Measurements from ENCODE around the gene CLEC18B. TPM values are rescaled to one million over a fixed set of nuclear protein-coding genes. Genes with fewer than 3 reads are reported as not detected.

Gene CLEC18B
- total RNA-seq, result 0.68 and 2.4 TPM in 2 replicates

DNA sequence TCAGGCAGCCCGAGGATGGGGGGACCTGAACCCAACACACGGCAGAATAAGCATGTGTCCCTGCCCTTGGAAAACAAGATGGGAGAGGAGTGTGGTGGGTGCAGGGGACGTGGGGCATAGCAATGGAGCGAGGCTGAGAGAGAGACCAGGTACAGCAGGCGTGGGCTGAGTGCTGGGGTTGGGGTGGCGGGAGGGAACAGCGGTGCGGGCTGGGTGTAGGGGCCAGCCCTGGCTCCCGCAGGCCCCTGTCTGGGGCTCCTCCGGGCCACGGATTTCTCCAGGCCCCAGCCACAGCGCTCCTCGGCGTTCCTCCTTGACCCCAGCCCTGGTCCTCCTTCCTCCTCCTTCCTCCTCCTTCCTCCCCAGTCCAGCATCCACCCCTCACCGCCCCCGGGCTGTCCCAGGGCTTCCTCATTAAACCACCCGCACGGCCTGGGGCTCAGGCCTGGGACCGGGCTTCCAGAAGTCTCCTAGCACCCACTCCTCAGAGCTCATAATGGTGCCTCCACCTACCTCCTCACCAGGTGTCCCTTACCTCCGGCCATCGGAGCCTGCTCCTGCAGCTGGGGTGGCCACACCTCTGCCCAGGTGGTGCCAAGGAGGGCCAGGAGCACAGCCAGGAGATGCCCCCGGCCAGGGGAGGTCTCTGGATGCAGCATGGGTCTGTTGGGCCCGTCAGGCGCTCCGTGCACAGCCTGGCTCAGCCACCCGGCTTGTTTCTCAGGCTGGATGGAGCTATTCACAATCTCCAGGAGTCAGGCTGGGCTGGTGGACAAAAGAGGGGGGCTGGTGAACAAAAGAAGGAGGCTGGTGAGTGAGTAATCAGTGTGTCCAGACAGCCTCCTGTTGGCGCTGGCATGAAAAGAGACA lies at the start of gene CLEC18B:
Gene CLEC18B, minus strand, starts transcription at position 867 of the 870 bp plus-strand sequence. Its CDS starts 208 bp downstream, at position 659.

Other genes starting within 250 kb of the CLEC18B start
- 106 and 145 TPM in 2 replicates for gene PSMD7, start 124.7 kb downstream of the CLEC18B start, total RNA-seq
- 0.21 TPM in 1 of 2 replicates, not detected in the other for gene NPIPB15, start 45.2 kb downstream of the CLEC18B start, total RNA-seq
- 87.1 and 229 TPM in 2 replicates for gene GLG1, start 185.6 kb upstream of the CLEC18B start, total RNA-seq
- 18.1 and 20.9 TPM in 2 replicates for gene RFWD3, start 245.4 kb upstream of the CLEC18B start, total RNA-seq

All from nasal cavity respiratory epithelium epithelial cell of viscerocranial mucosa (primary cell).